H9 (cell line): Measurements from ENCODE around the gene ITSN2. TPM values are rescaled to one million over a fixed set of nuclear protein-coding genes. Genes with fewer than 3 reads are reported as not detected.
A peak's percentile ranks its signal among the peaks of the same experiment; 100 is the strongest.
"Not testable (repeated sequence)": the region's sequence is repeated elsewhere in the genome, so short reads cannot be mapped to it uniquely, and the experiment has no call there.

Experiments
- DNase-seq: peaks from one replicate; pipeline ENCODE4 v3.0.0-alpha.2; 2017
- H2AFZ ChIP-seq: one replicate; pipeline ENCODE4 v1.6.1; 2013; ENCODE audit warnings: mild to moderate bottlenecking, low read length, control low read depth, moderate library complexity
- H2AK5ac ChIP-seq: 2 replicates; pipeline ENCODE4 v1.6.1; 2013; ENCODE audit warnings: low read length, control low read depth, mixed read lengths; ENCODE audit not compliant: insufficient read length
- H2BK120ac ChIP-seq: one replicate; pipeline ENCODE4 v1.6.1; 2013; ENCODE audit warnings: low read depth, mild to moderate bottlenecking, low read length, control low read depth, inconsistent platforms; ENCODE audit not compliant: poor library complexity, severe bottlenecking
- H2BK12ac ChIP-seq: 2 replicates; pipeline ENCODE4 v1.6.1; 2013; ENCODE audit warnings: low read length, control low read depth, mixed read lengths, low read depth; ENCODE audit not compliant: insufficient read length
- H2BK15ac ChIP-seq: 2 replicates; pipeline ENCODE4 v1.6.1; 2013; ENCODE audit warnings: low read depth, low read length, control low read depth
- H2BK20ac ChIP-seq: one replicate; pipeline ENCODE4 v1.6.1; 2013; ENCODE audit warnings: low read depth, mild to moderate bottlenecking, low read length, control low read depth, inconsistent platforms; ENCODE audit not compliant: poor library complexity, severe bottlenecking
- H2BK5ac ChIP-seq: 2 replicates; pipeline ENCODE4 v1.6.1; 2013; ENCODE audit warnings: low read length, control low read depth, mixed read lengths; ENCODE audit not compliant: insufficient read length
- H3K14ac ChIP-seq: 2 replicates; pipeline ENCODE4 v1.6.1; 2013; ENCODE audit warnings: low read length, control low read depth; ENCODE audit not compliant: insufficient read depth
- H3K18ac ChIP-seq: 2 replicates; pipeline ENCODE4 v1.6.1; 2013; ENCODE audit warnings: low read depth, mild to moderate bottlenecking, mixed read lengths, low read length, control low read depth; ENCODE audit not compliant: insufficient read length
- H3K23ac ChIP-seq: 2 replicates; pipeline ENCODE4 v1.6.1; 2013; ENCODE audit warnings: low read length, control low read depth, mixed read lengths, low read depth; ENCODE audit not compliant: insufficient read length
- H3K23me2 ChIP-seq: 2 replicates; pipeline ENCODE4 v1.6.1; 2013; ENCODE audit warnings: low read depth, mild to moderate bottlenecking, mixed read lengths, low read length, control low read depth; ENCODE audit not compliant: insufficient read length, poor library complexity, severe bottlenecking
- H3K27ac ChIP-seq: 2 replicates; pipeline ENCODE4 v1.5.1; 2013; ENCODE audit warnings: low read length, control low read depth, mixed read lengths, low read depth; ENCODE audit not compliant: insufficient read length
- H3K27me3 ChIP-seq: 2 replicates; pipeline ENCODE4 v1.6.1; 2013; ENCODE audit warnings: low read length, control low read depth, inconsistent platforms; ENCODE audit not compliant: insufficient read depth
- H3K4ac ChIP-seq: 2 replicates; pipeline ENCODE4 v1.6.1; 2013; ENCODE audit warnings: low read depth, mild to moderate bottlenecking, control low read depth, inconsistent platforms, low read length, moderate library complexity
- H3K4me1 ChIP-seq: 2 replicates; pipeline ENCODE4 v1.6.1; 2013; ENCODE audit warnings: low read length, control low read depth, inconsistent platforms; ENCODE audit not compliant: insufficient read depth
- H3K4me2 ChIP-seq: 2 replicates; pipeline ENCODE4 v1.6.1; 2013; ENCODE audit warnings: low read length, control low read depth, mixed read lengths; ENCODE audit not compliant: insufficient read length, insufficient read depth
- H3K56ac ChIP-seq: 2 replicates; pipeline ENCODE4 v1.6.1; 2013; ENCODE audit warnings: low read depth, mild to moderate bottlenecking, mixed read lengths, low read length, control low read depth; ENCODE audit not compliant: insufficient read length
- H3K79me1 ChIP-seq: 2 replicates; pipeline ENCODE4 v1.6.1; 2013; ENCODE audit warnings: low read depth, mild to moderate bottlenecking, moderate library complexity, low read length, control low read depth, inconsistent platforms; ENCODE audit not compliant: insufficient read depth, poor library complexity, severe bottlenecking
- H3K79me2 ChIP-seq: 2 replicates; pipeline ENCODE4 v1.6.1; 2013; ENCODE audit warnings: low read length, control low read depth, inconsistent platforms; ENCODE audit not compliant: insufficient read depth
- H3K9ac ChIP-seq: 2 replicates; pipeline ENCODE4 v1.6.1; 2013; ENCODE audit warnings: low read length, control low read depth, mixed read lengths; ENCODE audit not compliant: insufficient read length; ENCODE audit errors: extremely low read depth
- H3K9me3 ChIP-seq: one replicate; pipeline ENCODE4 v1.6.1; 2013; ENCODE audit warnings: low read depth, low read length, inconsistent platforms; ENCODE audit not compliant: control insufficient read depth
- H3T11ph ChIP-seq: one replicate; pipeline ENCODE4 v1.6.1; 2013; ENCODE audit warnings: mild to moderate bottlenecking, low read length, control low read depth, inconsistent platforms
- H4K20me1 ChIP-seq: one replicate; pipeline ENCODE4 v1.6.1; 2013; ENCODE audit not compliant: control insufficient read depth, insufficient read length, insufficient read depth
- H4K5ac ChIP-seq: 2 replicates; pipeline ENCODE4 v1.6.1; 2013; ENCODE audit warnings: low read depth, mild to moderate bottlenecking, mixed read lengths, low read length, control low read depth; ENCODE audit not compliant: insufficient read length
- H4K8ac ChIP-seq: replicated peaks from 2 replicates; pipeline ENCODE4 v1.6.1; 2013; ENCODE audit warnings: low read length, control low read depth, mixed read lengths, low read depth; ENCODE audit not compliant: insufficient read length
- H4K91ac ChIP-seq: 2 replicates; pipeline ENCODE4 v1.6.1; 2013; ENCODE audit warnings: low read depth, mild to moderate bottlenecking, moderate library complexity, mixed read lengths, low read length, control low read depth; ENCODE audit not compliant: insufficient read length
- H3K27ac Mint-ChIP-seq, 3 experiments: 2 replicates in 2 of 3; 3 replicates in 1 of 3; pipeline ENCODE4 v1.8.0; 2020 to 2021; ENCODE audit warnings: mixed read lengths in 3 of 3, mild to moderate bottlenecking in 1 of 3, moderate library complexity in 1 of 3
- H3K27me3 Mint-ChIP-seq: 2 replicates; pipeline ENCODE4 v1.8.0; 2021; ENCODE audit warnings: low read depth, mild to moderate bottlenecking, moderate library complexity, mixed read lengths
- H3K36me3 Mint-ChIP-seq, 3 experiments: 2 replicates in 2 of 3; 3 replicates in 1 of 3; pipeline ENCODE4 v1.8.0; 2020 to 2021; ENCODE audit warnings: low read depth in 3 of 3, mixed read lengths in 3 of 3; ENCODE audit not compliant: insufficient read depth in 1 of 3
- H3K4me1 Mint-ChIP-seq, 2 experiments: 2 replicates each; pipeline ENCODE4 v1.8.0; 2020; ENCODE audit warnings: mixed read lengths in 2 of 2
- H3K4me3 Mint-ChIP-seq, 2 experiments: 2 replicates in 1 of 2; 3 replicates in 1 of 2; pipeline ENCODE4 v1.8.0; 2020 to 2021; ENCODE audit warnings: mild to moderate bottlenecking in 2 of 2, mixed read lengths in 2 of 2, moderate library complexity in 1 of 2
- H3K9me3 Mint-ChIP-seq, 2 experiments: 2 replicates in 1 of 2; 3 replicates in 1 of 2; pipeline ENCODE4 v1.8.0; 2020; ENCODE audit warnings: mild to moderate bottlenecking in 2 of 2, mixed read lengths in 2 of 2, moderate library complexity in 1 of 2
- CTCF ChIP-seq: fragments of 200-600 bp; sonication (generic); conservative IDR thresholded peaks from 3 replicates; pipeline ENCODE4 v1.8.0; 2021; ENCODE audit warnings: antibody characterized with exemption, mild to moderate bottlenecking
- WGBS: extraction: QIAGEN DNeasy Blood & Tissue Kit; methylation state at CpG from one replicate; pipeline ENCODE4 v1.1.7; 2013; ENCODE audit warnings: missing lambda C conversion rate, low lambda C conversion rate, mixed read lengths; ENCODE audit not compliant: insufficient read length; ENCODE audit errors: extremely low coverage; 5-methylcytosine and 5-hydroxymethylcytosine counted together
- total RNA-seq: library from RNA; stranded (reverse); gene quantifications from 2 replicates; pipeline ENCODE4 v1.2.1, GENCODE V29; 2021

ITSN2 gene
- total RNA-seq, 1 experiment from 2014 or later: 17.0 TPM

- Histone ChIP-seq H4K8ac (no peak overlapping the region), H3K79me2 (no peaks in the 10 kb centered on the region), H3K4me2 (no peak overlapping the region), H2BK12ac (no peak overlapping the region), H3T11ph (no peak overlapping the region), H3K4me1 (no peaks in the 10 kb centered on the region), H3K14ac (no peak overlapping the region), H3K79me1 (no peaks in the 10 kb centered on the region), H2BK20ac (peak overlapping the region; percentile 60), H2BK15ac (no peak overlapping the region), H3K18ac (no peak overlapping the region), H3K56ac (no peak overlapping the region), H3K27ac (no peak overlapping the region), H3K23ac (no peak overlapping the region), H2BK120ac (no peak overlapping the region), H2BK5ac (no peak overlapping the region), H3K4ac (no peak overlapping the region), H3K23me2 (no peaks in the 10 kb centered on the region), H2AFZ (no peak overlapping the region), H3K9ac (no peak overlapping the region), H3K9me3 (no peaks in the 10 kb centered on the region), H3K27me3 (no peaks in the 10 kb centered on the region), H4K91ac (no peak overlapping the region), H2AK5ac (no peak overlapping the region), H4K20me1 (no peaks in the 10 kb centered on the region), H4K5ac (no peak overlapping the region)
- Mint-ChIP-seq H3K27me3 (peaks cover 3% of the 10 kb centered on the region), H3K4me1 (peaks cover 0 to 8% of the 10 kb centered on the region in 2 experiments; a peak in 2 of 4 replicates), H3K4me3 (no peak overlapping the region), H3K9me3 (no peaks in the 10 kb centered on the region), H3K27ac (no peak overlapping the region), H3K36me3 (peaks cover 0 to 5% (median 0%) of the 10 kb centered on the region in 3 experiments; a peak in 1 of 7 replicates)
- DNase-seq: no peak
- no CpG with 5 or more reads among the region's 12 CpGs for WGBS
- TF ChIP-seq CTCF: no peak
Observed at GRCh38 chr2:24199968-24200590, 160.3 kb downstream of the ITSN2 start.

- not testable (repeated sequence) for H3K79me1 ChIP-seq, H3K4me3 Mint-ChIP-seq, DNase-seq, H2BK5ac ChIP-seq, H3K23ac ChIP-seq, H2AFZ ChIP-seq, H4K91ac ChIP-seq, H3K27me3 Mint-ChIP-seq, H3K4me2 ChIP-seq, H3K4me1 ChIP-seq, H2BK20ac ChIP-seq, H3K4ac ChIP-seq, H3K23me2 ChIP-seq, H3K9me3 Mint-ChIP-seq, H3K36me3 Mint-ChIP-seq, H3K27ac Mint-ChIP-seq, H4K8ac ChIP-seq, H2BK12ac ChIP-seq, H3K9ac ChIP-seq, H3K79me2 ChIP-seq, H3K18ac ChIP-seq, H2BK15ac ChIP-seq, H3K14ac ChIP-seq, H3K4me1 Mint-ChIP-seq, H2AK5ac ChIP-seq, H3T11ph ChIP-seq, H2BK120ac ChIP-seq, H3K27me3 ChIP-seq, H3K56ac ChIP-seq, H4K20me1 ChIP-seq, H3K9me3 ChIP-seq, H4K5ac ChIP-seq, H3K27ac ChIP-seq
- no CpG with 5 or more reads among the region's 1 CpG for WGBS
Observed at GRCh38 chr2:24197213-24197612, 163.1 kb downstream of the ITSN2 start.
